SK-N-SH (cell line): ENCODE results near the gene SPAG6.

ENCODE experiments used
- CHD2 ChIP-seq: fragments of 150-350 bp; IDR thresholded peaks from 2 replicates; pipeline ENCODE4 v1.6.1; 2018; ENCODE audit warnings: low read length; ENCODE audit not compliant: partially characterized antibody
- CTCF ChIP-seq: fragments of 200-600 bp; sonication (generic); IDR thresholded peaks from 2 replicates; pipeline ENCODE4 v1.6.1; 2017; ENCODE audit warnings: antibody characterized with exemption, mild to moderate bottlenecking, moderate library complexity
- EP300 ChIP-seq, 2 experiments: IDR thresholded peaks; 2 replicates each; pipeline versions ENCODE4 v1.4.0 to v1.6.1; 2012; ENCODE audit warnings: borderline replicate concordance in 1 of 2, low read depth in 1 of 2, low read length in 1 of 2
- FOSL2 ChIP-seq: IDR thresholded peaks from 2 replicates; pipeline ENCODE4 v1.4.0; 2012; ENCODE audit warnings: low read depth, mild to moderate bottlenecking, moderate library complexity, borderline replicate concordance
- POLR2AphosphoS5 ChIP-seq: IDR thresholded peaks from 2 replicates; pipeline ENCODE4 v1.6.1; 2012; ENCODE audit warnings: low read depth, low read length
- REST ChIP-seq: IDR thresholded peaks from 2 replicates; pipeline ENCODE4 v1.6.1; 2012; ENCODE audit warnings: mild to moderate bottlenecking, low read depth, low read length, moderate library complexity
- TAF1 ChIP-seq: IDR thresholded peaks from 2 replicates; pipeline ENCODE4 v1.6.1; 2012; ENCODE audit warnings: low read depth, mild to moderate bottlenecking, low read length, moderate library complexity, borderline replicate concordance
- USF2 ChIP-seq: fragments of 150-350 bp; IDR thresholded peaks from 2 replicates; pipeline ENCODE4 v1.6.1; 2017; ENCODE audit warnings: antibody characterized with exemption, low read length, low read depth, borderline replicate concordance
- YY1 ChIP-seq: IDR thresholded peaks from 2 replicates; pipeline ENCODE4 v1.4.0; 2012; ENCODE audit warnings: low read depth, mild to moderate bottlenecking

GRCh38 chr10:22429146-22429545 lies 83.8 kb downstream of the SPAG6 start:
- TF ChIP-seq CTCF (no peak), CHD2 (no peak), YY1 (no peak), POLR2AphosphoS5 (no peak), EP300 (IDR thresholded peaks at IDR 0.05; ENCODE audit: borderline replicate concordance in 1 of 2, low read depth in 1 of 2, low read length in 1 of 2) (no peak), USF2 (no peak), REST (no peak), TAF1 (no peak), FOSL2 (no peak)
